Activated naive CD4-positive, alpha-beta T cell treated with anti-CD3 and anti-CD28 coated beads, Interleukin-2, amount 10 ng/mL, durations not matched to agents 7 days and 5 days (primary cell): ENCODE measurements around the gene MICOS13.

Source experiments
- CTCF ChIA-PET: fragments of 350-600 bp; sonication (Branson Sonifier 250); formaldehyde crosslinking; loops from one replicate; lab custom pipeline; 2021; ENCODE audit warnings: antibody characterized with exemption; lab: Charles Lee
- DNase-seq: peaks from one replicate; pipeline ENCODE4 v3.0.0-alpha.2; 2020
- H3K27ac Mint-ChIP-seq: one replicate; pipeline ENCODE4 v1.8.0; 2021; ENCODE audit warnings: mild to moderate bottlenecking, moderate library complexity, mixed read lengths
- H3K27me3 Mint-ChIP-seq: one replicate; pipeline ENCODE4 v1.8.0; 2021; ENCODE audit warnings: mild to moderate bottlenecking, mixed read lengths
- H3K36me3 Mint-ChIP-seq: one replicate; pipeline ENCODE4 v1.8.0; 2021; ENCODE audit warnings: mixed read lengths
- H3K4me1 Mint-ChIP-seq: one replicate; pipeline ENCODE4 v1.8.0; 2021; ENCODE audit warnings: mixed read lengths
- H3K4me3 Mint-ChIP-seq: one replicate; pipeline ENCODE4 v1.8.0; 2021; ENCODE audit warnings: mild to moderate bottlenecking, moderate library complexity, mixed read lengths
- H3K9me3 Mint-ChIP-seq: one replicate; pipeline ENCODE4 v1.8.0; 2021; ENCODE audit warnings: mixed read lengths

The MICOS13 gene

DNA sequence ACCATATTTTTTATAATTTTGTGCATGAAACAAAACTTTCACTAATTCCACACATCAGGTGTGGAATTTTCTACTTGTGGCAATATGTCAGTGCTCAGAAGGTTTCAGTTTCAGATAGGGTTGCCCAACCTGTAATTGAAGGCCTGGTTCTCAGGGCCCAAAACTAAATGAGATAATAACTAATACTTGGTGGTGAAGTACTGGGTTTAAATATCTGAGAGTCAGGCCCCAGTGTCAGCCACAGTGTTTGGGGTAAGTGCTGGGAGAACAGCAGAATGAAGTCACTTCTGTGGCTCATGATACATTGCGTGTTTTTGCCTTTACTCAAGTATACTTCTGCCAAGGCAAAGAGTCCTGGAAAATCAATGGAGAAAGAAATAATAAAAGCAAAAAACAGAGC, 51.9 kb downstream of the MICOS13 start:
- Mint-ChIP-seq H3K4me3 (no peak overlapping the region), H3K27ac (peak overlapping the region; percentile 31), H3K9me3 (no peaks in the 10 kb centered on the region), H3K4me1 (peaks cover 68% of the 10 kb centered on the region), H3K36me3 (peaks cover 65% of the 10 kb centered on the region), H3K27me3 (no peaks in the 10 kb centered on the region)
- DNase-seq = no peak
- CTCF ChIA-PET = no interaction called here
